GM21529 (cell line): ENCODE results near the gene SRSF9.

Experiments
- ATAC-seq: cut with Tn5 transposase; IDR thresholded peaks from one replicate; pipeline ENCODE4 v1.9.1; 2021; ENCODE audit not compliant: unreplicated experiment

The SRSF9 gene

GRCh38 chr12:120483621-120484020 is 14.1 kb upstream of the SRSF9 start:
- no peak for ATAC-seq

GRCh38 chr12:120481022-120481767 is 11.6 kb upstream of the SRSF9 start:
- ATAC-seq: no peak

GRCh38 chr12:120480211-120480610 is 10.7 kb upstream of the SRSF9 start:
- no peak for ATAC-seq

- no peak for ATAC-seq
Observed at GRCh38 chr12:120479458-120479857, 9.9 kb upstream of the SRSF9 start.

GRCh38 chr12:120475643-120476042 is 6.1 kb upstream of the SRSF9 start:
- no peak for ATAC-seq

- ATAC-seq: no peak
Observed at GRCh38 chr12:120474616-120474960, 5.0 kb upstream of the SRSF9 start.

- no peak for ATAC-seq
Observed at GRCh38 chr12:120473807-120474615, 4.5 kb upstream of the SRSF9 start.

GRCh38 chr12:120472521-120472920 is 3.0 kb upstream of the SRSF9 start:
- ATAC-seq: no peak

GRCh38 chr12:120470150-120470784 is 719 bp upstream of the SRSF9 start:
- ATAC-seq: peak; percentile 21

GRCh38 chr12:120468821-120469449 is 613 bp downstream of the SRSF9 start:
- peak; percentile 21 for ATAC-seq

GRCh38 chr12:120468325-120468820 is 1.2 kb downstream of the SRSF9 start:
- ATAC-seq: peak; percentile 17

GRCh38 chr12:120467439-120467838 is 2.1 kb downstream of the SRSF9 start:
- no peak for ATAC-seq

- ATAC-seq: no peak
Observed at GRCh38 chr12:120466560-120467315, 2.8 kb downstream of the SRSF9 start.

- ATAC-seq: no peak
Observed at GRCh38 chr12:120465756-120466155, 3.8 kb downstream of the SRSF9 start.

- no peak for ATAC-seq
Observed at GRCh38 chr12:120463712-120464111, 5.8 kb downstream of the SRSF9 start.

GRCh38 chr12:120462099-120462640 is 7.4 kb downstream of the SRSF9 start:
- no peak for ATAC-seq

- ATAC-seq: no peak
Observed at GRCh38 chr12:120460157-120460556, 9.4 kb downstream of the SRSF9 start.

GRCh38 chr12:120457133-120457532 is 12.4 kb downstream of the SRSF9 start:
- ATAC-seq: no peak

GRCh38 chr12:120455302-120455701 is 14.2 kb downstream of the SRSF9 start:
- ATAC-seq: no peak

GRCh38 chr12:120453977-120454376 is 15.6 kb downstream of the SRSF9 start:
- ATAC-seq: peak; percentile 72
